SJSA1 (cell line): ENCODE data around the gene ZNF687. TPM values are rescaled to one million over a fixed set of nuclear protein-coding genes. Genes with fewer than 3 reads are reported as not detected.
A peak's percentile ranks its signal among the peaks of the same experiment; 100 is the strongest.

Source experiments
- DNase-seq, 2 experiments: peaks; one replicate each; pipeline ENCODE4 v3.0.0-alpha.2; 2015 to 2020; ENCODE audit warnings: low spot score in 2 of 2, low read depth in 1 of 2
- H3K27ac ChIP-seq: fragments of 250-450 bp; sonication (Bioruptor Pico); 2 replicates; pipeline ENCODE4 v1.5.1; 2020; ENCODE audit warnings: mild to moderate bottlenecking, moderate library complexity
- H3K27me3 ChIP-seq: fragments of 250-450 bp; sonication (Bioruptor Pico); replicated peaks from 2 replicates; pipeline ENCODE4 v1.5.1; 2020; ENCODE audit warnings: mild to moderate bottlenecking, moderate library complexity
- H3K36me3 ChIP-seq: fragments of 250-450 bp; sonication (Bioruptor Pico); 2 replicates; pipeline ENCODE4 v1.5.1; 2020; ENCODE audit warnings: mild to moderate bottlenecking
- H3K4me1 ChIP-seq: fragments of 250-450 bp; sonication (Bioruptor Pico); replicated peaks from 2 replicates; pipeline ENCODE4 v1.6.1; 2021; ENCODE audit warnings: mild to moderate bottlenecking
- H3K4me3 ChIP-seq: fragments of 250-450 bp; sonication (Bioruptor Pico); 2 replicates; pipeline ENCODE4 v1.5.1; 2020; ENCODE audit warnings: mild to moderate bottlenecking
- H3K9me3 ChIP-seq: fragments of 250-450 bp; sonication (Bioruptor Pico); replicated peaks from 2 replicates; pipeline ENCODE4 v1.5.1; 2020; ENCODE audit warnings: mild to moderate bottlenecking
- total RNA-seq: library from RNA; depleted of rRNA; stranded (reverse); fragments of >200 nt; shearing (Covaris generic); gene quantifications from 2 replicates; pipeline ENCODE4 v1.2.3, GENCODE V29; 2014

Gene ZNF687
- total RNA-seq, 1 experiment from 2014 or later = 14.5 TPM

DNA sequence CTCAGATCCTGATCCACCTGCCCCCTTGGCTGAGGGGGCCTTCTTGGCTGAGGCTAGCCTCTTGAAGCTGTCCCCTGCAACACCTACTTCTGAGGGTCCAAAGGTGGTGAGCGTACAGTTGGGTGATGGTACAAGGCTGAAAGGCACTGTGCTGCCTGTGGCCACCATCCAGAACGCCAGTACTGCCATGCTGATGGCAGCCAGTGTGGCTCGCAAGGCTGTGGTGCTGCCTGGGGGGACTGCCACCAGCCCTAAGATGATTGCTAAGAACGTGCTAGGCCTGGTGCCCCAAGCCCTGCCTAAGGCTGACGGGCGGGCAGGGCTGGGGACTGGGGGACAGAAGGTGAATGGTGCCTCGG, 5.2 kb downstream of the ZNF687 start:
- DNase-seq = no peak
- Histone ChIP-seq H3K27me3 (no peaks in the 10 kb centered on the region), H3K27ac (no peak overlapping the region), H3K36me3 (peaks cover 73% of the 10 kb centered on the region), H3K4me3 (no peak overlapping the region), H3K9me3 (no peaks in the 10 kb centered on the region), H3K4me1 (peaks cover 11% of the 10 kb centered on the region)

DNA sequence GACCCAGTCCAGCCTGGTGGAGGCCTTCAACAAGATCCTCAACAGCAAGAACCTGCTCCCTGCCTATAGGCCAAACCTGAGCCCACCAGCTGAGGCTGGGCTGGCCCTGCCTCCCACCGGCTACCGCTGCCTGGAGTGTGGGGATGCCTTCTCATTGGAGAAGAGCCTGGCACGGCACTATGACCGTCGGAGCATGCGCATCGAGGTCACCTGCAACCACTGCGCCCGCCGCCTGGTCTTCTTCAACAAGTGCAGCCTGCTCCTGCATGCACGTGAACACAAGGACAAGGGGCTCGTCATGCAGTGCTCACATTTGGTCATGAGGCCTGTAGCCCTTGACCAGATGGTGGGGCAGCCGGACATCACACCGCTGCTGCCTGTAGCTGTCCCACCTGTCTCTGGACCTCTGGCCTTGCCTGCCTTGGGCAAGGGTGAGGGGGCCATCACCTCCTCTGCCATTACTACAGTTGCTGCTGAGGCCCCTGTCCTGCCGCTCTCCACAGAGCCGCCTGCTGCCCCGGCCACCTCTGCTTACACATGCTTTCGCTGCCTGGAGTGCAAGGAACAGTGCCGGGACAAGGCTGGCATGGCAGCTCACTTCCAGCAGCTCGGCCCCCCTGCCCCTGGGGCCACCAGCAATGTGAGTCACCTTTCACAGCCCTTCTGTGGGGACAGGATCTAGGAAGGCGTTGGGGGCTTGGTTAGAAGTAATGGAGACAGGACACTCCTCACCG, 5.8 kb downstream of the ZNF687 start:
- Histone ChIP-seq H3K27ac (no peak overlapping the region), H3K4me3 (no peak overlapping the region), H3K9me3 (no peaks in the 10 kb centered on the region), H3K36me3 (peaks cover 74% of the 10 kb centered on the region), H3K27me3 (no peaks in the 10 kb centered on the region), H3K4me1 (peaks cover 8% of the 10 kb centered on the region)
- no peak for DNase-seq

DNA sequence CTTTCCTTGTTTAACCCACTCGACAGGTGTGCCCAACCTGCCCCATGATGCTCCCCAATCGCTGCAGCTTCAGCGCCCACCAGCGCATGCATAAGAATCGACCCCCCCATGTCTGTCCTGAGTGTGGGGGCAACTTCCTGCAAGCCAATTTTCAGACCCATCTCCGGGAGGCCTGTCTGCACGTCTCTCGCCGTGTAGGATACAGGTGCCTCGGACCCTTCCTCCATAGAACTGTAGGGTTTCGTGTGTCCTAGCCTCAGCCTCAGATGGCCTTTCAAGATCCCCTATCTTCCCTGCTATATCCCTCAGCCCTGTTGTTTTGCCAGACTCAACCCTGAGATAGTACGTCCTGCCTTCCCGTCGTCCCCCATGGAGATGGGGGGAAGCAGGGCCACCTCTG, 6.4 kb downstream of the ZNF687 start:
- no peak overlapping the region for H3K4me3 ChIP-seq
- H3K36me3 ChIP-seq = peaks cover 77% of the 10 kb centered on the region
- H3K4me1 ChIP-seq = peaks cover 3% of the 10 kb centered on the region; the same call in 1 of the 2 replicates
- DNase-seq = no peak
- H3K9me3 ChIP-seq = no peaks in the 10 kb centered on the region
- no peak overlapping the region for H3K27ac ChIP-seq
- H3K27me3 ChIP-seq = no peaks in the 10 kb centered on the region

DNA sequence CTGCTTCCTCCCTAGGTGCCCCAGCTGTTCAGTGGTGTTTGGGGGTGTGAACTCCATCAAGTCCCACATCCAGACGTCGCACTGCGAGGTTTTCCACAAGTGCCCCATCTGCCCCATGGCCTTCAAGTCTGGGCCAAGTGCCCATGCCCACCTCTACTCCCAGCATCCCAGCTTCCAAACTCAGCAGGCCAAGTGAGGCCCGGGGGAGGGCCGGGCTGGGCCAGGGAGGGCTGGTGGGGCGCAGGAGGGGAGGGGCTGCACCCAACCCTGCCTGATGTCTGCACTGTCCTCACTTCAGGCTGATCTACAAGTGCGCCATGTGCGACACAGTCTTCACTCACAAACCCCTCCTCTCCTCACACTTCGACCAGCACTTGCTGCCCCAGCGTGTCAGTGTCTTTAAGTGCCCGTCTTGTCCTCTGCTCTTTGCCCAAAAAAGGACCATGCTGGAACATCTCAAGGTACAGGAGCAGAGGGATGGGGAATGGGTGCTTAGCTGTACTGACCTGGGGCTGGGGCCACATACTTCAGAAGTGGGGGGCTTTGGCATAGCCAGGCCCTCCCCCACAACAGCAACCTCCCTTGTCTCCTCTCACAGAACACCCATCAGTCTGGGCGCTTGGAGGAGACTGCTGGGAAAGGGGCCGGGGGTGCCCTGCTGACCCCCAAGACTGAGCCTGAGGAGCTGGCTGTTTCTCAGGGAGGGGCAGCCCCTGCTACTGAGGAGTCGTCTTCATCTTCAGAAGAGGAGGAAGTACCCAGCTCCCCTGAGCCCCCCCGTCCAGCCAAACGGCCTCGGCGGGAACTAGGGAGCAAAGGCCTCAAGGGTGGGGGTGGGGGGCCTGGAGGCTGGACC, 7.2 kb downstream of the ZNF687 start:
- H3K27ac ChIP-seq = no peak overlapping the region
- no peaks in the 10 kb centered on the region for H3K27me3 ChIP-seq
- no peaks in the 10 kb centered on the region for H3K4me1 ChIP-seq
- H3K36me3 ChIP-seq = peaks cover 85% of the 10 kb centered on the region
- H3K9me3 ChIP-seq = no peaks in the 10 kb centered on the region
- no peak for DNase-seq
- H3K4me3 ChIP-seq = no peak overlapping the region

DNA sequence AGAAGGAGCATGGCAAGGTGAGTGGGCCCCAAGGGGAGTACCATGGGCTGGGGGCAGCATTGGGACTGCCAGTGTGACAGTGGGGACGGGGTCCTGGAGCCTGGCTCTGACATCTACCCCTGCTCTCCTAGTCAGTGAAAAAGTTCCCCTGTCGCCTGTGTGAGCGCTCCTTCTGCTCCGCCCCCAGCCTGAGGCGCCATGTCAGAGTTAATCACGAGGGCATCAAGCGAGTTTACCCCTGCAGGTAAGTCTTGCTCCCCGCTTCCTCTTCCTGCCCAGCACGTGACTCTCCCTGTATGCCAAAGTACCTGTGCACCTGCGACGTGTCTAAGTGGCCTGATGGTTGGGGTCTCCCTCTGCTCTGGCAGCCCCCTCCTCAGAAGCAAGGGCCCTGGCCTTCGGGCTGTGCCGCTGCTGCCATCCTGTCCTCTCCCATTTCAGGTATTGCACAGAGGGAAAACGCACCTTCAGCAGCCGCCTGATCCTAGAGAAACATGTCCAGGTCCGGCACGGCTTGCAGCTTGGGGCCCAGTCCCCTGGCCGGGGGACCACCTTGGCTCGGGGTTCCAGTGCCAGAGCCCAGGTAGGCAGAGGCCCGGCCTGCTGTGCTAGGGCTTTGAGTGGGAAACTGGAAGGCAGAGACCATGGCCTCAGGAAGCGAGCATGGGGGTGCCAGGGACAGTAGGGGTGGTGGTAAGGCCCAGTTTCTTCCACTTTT, 8.1 kb downstream of the ZNF687 start:
- H3K4me1 ChIP-seq = no peaks in the 10 kb centered on the region
- no peak overlapping the region for H3K27ac ChIP-seq
- H3K4me3 ChIP-seq = no peak overlapping the region
- DNase-seq = no peak
- peaks cover 93% of the 10 kb centered on the region for H3K36me3 ChIP-seq
- H3K9me3 ChIP-seq = no peaks in the 10 kb centered on the region
- H3K27me3 ChIP-seq = no peaks in the 10 kb centered on the region

DNA sequence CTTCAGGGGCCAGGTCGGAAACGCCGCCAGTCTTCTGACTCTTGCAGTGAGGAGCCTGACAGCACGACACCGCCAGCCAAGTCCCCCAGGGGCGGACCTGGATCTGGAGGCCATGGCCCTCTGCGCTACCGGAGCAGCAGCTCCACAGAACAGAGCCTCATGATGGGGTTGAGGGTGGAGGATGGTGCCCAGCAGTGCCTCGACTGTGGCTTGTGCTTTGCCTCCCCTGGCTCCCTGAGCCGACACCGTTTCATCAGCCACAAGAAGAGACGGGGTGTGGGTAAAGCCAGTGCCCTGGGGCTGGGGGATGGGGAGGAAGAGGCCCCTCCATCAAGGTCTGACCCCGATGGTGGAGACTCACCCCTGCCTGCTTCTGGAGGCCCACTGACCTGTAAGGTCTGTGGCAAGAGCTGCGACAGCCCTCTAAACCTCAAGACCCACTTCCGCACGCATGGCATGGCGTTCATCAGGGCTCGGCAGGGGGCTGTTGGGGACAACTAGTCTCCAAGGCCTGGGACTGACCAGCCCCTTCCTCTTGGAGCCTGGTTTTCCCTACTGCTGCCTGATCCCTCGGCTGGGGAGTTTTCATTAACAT, 8.7 kb downstream of the ZNF687 start:
- Histone ChIP-seq H3K9me3 (no peaks in the 10 kb centered on the region), H3K4me3 (no peak overlapping the region), H3K4me1 (no peaks in the 10 kb centered on the region), H3K27me3 (no peaks in the 10 kb centered on the region), H3K27ac (no peak overlapping the region), H3K36me3 (peaks cover 96% of the 10 kb centered on the region)
- DNase-seq = no peak

DNA sequence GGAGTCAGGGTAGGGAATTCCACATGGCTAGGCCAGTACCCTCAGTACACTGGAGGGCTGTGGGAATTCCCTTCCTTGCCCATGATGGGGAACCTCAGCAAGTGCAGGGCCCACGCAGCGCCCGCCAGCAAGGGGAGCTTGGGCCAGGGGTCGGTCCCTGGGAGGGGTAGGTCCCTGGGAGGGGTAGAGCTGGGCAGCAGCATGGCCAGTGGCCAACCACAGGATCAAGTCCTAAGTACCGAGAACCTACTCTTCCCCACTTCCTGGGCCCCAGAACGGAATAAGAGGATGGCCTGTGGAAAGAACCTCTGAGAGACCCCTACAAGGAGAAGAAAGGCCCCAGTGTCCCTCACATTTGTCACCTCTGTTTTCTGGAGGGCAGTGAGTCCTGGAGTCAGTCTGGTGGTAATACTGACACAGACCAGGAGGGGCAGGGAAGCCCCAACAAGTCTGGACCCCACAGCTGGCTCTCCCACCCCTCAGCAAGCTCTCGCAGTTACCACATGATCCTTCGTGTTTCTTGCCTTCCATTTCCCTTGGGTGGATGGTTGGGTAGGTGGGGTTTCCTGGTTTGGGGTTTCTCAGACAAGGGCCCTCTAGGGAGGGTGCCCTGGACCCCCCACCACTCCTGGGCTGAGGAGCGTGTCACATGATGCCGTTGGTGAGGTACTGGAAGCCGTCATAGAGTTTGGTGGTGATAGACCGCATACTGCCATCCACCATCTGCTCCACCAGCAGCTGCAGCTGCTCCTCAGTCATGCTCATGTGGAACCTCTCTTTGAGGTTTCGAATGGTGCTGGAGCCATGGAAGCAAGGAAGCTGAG, 10.3 kb downstream of the ZNF687 start:
- Histone ChIP-seq H3K4me1 (no peaks in the 10 kb centered on the region), H3K36me3 (peaks cover 94% of the 10 kb centered on the region), H3K27ac (no peak overlapping the region), H3K27me3 (no peaks in the 10 kb centered on the region), H3K9me3 (no peaks in the 10 kb centered on the region), H3K4me3 (no peak overlapping the region)
- DNase-seq = no peak

DNA sequence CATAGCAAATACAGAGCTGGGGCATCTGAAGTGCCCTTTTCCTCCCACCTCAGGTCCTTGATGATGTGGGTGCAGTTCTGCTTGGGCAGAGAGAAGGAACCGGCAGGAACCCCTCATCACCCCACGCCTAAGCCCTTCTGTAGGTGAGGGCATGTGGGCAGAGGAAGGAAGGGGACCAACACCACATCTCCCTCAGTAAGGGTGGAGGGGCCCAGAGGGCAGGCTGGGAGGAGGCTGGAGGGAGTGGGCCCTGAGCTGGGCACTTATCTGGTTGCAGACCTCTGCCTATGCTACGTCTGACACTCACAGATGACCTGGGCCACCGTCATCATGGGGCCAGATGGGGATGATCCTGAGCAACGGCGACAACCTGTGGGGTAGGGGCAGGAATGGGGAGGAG, 11.0 kb downstream of the ZNF687 start:
- Histone ChIP-seq H3K9me3 (no peaks in the 10 kb centered on the region), H3K4me1 (no peaks in the 10 kb centered on the region), H3K36me3 (peaks cover 94% of the 10 kb centered on the region), H3K27me3 (no peaks in the 10 kb centered on the region), H3K27ac (no peak overlapping the region), H3K4me3 (no peak overlapping the region)
- no peak for DNase-seq

DNA sequence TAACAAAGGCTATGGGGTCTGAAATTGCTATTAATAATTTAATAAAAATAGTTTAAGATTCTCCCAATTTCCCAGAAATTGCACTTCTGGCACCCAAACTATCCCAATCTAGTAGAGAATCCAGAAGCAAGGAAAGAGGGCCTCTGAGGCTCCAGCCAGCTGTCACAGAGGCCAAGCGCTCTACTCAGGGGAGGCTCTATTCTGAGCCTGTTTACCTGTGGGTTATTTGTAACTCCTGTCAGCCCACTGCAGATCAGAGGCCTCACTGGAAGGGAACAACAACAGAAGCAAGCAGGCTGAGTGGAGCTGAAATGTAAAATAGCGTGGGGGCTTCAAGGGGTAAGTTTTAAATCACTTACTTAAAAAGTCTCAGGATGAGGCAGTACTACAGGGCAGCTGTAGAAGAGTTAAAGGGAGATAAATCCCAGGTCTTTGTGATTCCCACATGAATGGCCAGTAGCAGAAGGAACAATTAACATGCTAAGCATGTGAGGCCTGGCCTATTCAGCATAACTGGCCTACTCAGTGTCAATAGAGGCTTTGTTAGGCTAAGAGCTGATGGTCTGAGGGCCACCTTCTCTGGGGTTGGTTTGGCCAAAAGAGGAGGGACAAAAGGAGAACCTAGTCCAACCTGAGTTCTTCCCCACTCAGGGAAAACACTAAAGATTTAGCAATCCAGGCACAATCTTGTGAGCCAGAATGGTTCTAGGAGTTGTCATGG, 12.8 kb downstream of the ZNF687 start:
- no peaks in the 10 kb centered on the region for H3K9me3 ChIP-seq
- H3K36me3 ChIP-seq = peaks cover 94% of the 10 kb centered on the region
- H3K4me1 ChIP-seq = no peaks in the 10 kb centered on the region

DNA sequence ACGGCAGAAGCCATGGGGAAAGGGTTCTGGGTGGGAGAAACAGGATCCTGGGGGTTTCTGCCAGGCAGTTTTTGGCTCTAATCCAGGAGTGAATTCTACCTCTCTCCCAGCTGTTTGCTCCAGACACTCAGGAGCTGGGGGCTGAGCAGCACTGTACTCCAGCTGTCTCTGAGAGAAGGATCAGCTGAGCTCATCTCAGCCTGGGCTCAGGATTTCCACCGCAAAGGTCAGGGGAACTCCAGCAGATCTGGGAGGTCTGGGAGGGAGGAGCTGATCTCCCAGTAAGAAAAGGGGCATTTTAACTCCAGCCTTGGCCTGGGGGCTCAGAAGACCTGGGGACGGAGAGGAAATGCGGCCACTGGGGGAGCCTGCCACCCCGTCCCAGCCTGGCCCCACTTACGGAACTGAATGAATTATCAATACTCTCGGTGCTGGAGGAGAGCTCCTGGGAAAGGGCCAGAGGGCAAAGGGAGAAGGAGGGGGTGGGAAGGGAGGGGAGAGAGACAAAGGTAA, 27.8 kb downstream of the ZNF687 start:
- H3K36me3 ChIP-seq = peaks cover 93% of the 10 kb centered on the region
- H3K27me3 ChIP-seq = no peaks in the 10 kb centered on the region
- H3K27ac ChIP-seq = peak overlapping the region; percentile 11; the same call in 1 of the 2 replicates
- no peak overlapping the region for H3K4me3 ChIP-seq
- H3K9me3 ChIP-seq = no peaks in the 10 kb centered on the region
- peaks cover 64% of the 10 kb centered on the region for H3K4me1 ChIP-seq
- DNase-seq = peak in 1 of 2 experiments; percentile 43

More for the DNA sequence above, 12.8 kb downstream of the ZNF687 start:
- Histone ChIP-seq H3K27ac (no peak overlapping the region), H3K27me3 (no peaks in the 10 kb centered on the region), H3K4me3 (no peak overlapping the region)
- no peak for DNase-seq

DNA sequence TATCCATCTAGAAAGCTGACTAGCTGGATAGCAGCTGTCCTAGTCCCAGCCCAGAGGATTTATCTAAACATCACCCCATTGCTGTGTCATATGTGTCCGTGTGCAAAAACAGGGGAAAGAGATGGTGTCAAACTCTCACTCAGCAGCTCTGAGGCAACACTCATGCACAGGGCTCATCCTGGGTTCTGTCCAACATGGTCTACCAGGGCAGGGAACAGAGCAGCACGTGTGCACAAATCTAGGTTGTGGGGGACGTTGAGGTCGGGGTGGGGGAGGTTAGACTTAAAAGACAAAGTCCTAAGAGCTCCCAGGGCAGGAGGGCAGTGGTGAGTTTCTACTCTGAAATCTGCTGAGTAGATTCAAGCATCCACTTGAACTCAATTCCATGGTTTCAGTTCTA, 28.9 kb downstream of the ZNF687 start:
- Histone ChIP-seq H3K36me3 (peaks cover 93% of the 10 kb centered on the region), H3K9me3 (no peaks in the 10 kb centered on the region), H3K27me3 (no peaks in the 10 kb centered on the region), H3K27ac (peak overlapping the region; percentile 41), H3K4me1 (peaks cover 72% of the 10 kb centered on the region), H3K4me3 (no peak overlapping the region)
- no peak for DNase-seq

DNA sequence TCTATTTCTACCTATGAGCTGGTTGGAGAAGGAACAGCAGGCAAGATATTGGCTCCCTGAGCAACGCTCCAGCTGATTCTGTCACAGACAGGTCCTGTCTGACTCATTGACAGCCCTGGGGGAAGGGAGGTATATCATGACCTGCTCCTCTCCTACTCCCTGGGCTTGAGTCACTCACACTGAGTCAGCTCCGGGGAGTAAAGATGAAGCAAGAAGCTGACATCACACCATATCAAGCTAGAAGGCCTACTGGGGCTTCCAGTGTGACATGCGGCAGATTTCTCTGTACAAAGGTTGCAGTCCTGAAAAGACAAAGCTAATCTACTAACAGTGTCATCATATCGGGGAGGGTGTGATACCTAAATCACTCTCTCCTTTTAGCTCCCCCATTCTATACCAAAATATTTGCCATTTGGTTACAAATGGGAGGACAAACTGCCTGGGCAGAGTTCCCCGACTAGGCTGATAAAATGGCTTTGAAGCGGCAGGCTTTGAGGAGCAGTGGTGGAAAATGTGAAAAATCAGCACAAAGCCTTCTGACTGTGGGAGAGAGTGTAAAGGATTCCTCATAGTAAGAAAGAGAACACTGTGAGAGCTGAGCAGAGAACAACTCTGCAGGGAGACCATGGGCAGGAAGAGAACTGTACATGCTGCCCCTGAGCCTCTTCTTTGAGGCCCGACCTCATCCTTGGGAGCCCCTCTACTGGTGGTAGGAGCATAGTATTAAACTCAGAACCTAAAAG, 29.7 kb downstream of the ZNF687 start:
- no peak overlapping the region for H3K4me3 ChIP-seq
- peak; percentile 93 to 98 for DNase-seq
- peaks cover 72% of the 10 kb centered on the region for H3K4me1 ChIP-seq
- no peaks in the 10 kb centered on the region for H3K9me3 ChIP-seq
- H3K27me3 ChIP-seq = no peaks in the 10 kb centered on the region
- H3K36me3 ChIP-seq = peaks cover 93% of the 10 kb centered on the region
- H3K27ac ChIP-seq = peak overlapping the region; percentile 95
